ENCODE data around the gene REN.

Gene REN

GRCh38 chr1:204134103-204134502, 32.0 kb downstream of the REN start:
- FAIRE-seq (no peak), DNase-seq (ENCODE audit: low spot score) (no peak)

- FAIRE-seq: no peak
- no peak for DNase-seq (ENCODE audit: low spot score)
Measured at GRCh38 chr1:204132718-204133117, 33.4 kb downstream of the REN start.

DNA sequence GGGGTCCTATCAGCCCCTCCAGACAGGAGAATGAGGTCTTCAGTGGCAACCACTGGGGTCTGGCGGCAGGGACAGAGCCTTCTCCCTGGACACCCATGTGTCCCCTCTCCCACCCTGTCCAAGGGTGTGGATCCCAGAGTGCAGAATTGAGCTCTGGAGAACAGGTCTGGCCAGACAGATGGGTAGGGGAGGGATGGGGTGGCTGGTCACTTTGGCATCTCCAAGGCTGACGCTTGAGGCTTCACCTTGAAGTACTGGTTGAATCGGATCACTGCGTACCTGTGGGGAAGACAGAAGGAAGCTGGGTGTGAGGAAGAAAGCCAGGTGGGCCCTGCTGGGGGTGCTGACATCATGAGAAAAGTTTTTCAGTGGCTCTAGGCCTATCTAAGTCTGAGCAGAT, 34.2 kb downstream of the REN start:
- DNase-seq (ENCODE audit: low spot score): no peak
- FAIRE-seq: no peak

DNA sequence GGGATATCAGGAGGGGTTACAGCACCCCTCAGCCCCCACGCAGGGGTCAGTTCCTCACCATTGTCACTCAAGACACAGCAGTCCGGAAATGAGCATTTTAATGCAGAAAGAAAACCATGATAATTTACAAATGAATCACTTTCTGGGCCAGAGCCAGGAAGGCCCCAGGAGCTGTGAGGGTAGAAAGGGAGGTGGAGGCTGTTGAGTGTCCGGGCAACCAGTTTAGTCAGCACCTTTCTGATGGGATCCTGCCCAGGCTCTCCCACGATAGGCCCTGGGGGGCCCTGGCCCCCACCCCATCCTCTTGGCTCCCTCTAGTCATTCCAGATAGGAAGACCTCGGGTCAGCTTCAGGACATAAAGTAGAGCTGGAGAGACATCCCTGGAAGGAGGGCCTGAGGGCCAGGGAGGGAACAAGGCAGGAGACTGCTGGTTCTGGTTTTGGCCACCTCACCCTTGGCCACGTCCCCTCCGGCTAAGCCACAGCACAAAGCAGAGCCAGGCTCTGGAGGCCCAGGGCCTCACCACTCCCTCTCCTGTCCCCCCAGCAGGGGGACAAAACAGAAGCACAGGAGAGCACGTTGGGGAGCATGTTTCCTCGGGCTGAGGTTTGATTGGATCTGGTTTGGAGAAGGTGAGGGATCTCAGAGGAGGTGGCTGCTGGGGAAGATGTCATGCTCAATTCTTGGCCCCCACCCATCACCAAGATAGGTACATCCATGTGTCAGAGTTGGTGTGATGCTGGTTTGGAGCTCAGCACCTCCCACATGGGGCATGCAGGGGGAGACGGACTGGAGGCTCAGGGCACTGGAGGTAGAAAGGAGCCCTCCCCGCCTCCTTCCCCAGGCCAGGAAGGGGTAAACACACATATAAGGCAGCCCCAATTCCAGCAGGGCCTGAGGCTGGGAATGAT, 34.9 kb downstream of the REN start:
- no peak for FAIRE-seq

DNA sequence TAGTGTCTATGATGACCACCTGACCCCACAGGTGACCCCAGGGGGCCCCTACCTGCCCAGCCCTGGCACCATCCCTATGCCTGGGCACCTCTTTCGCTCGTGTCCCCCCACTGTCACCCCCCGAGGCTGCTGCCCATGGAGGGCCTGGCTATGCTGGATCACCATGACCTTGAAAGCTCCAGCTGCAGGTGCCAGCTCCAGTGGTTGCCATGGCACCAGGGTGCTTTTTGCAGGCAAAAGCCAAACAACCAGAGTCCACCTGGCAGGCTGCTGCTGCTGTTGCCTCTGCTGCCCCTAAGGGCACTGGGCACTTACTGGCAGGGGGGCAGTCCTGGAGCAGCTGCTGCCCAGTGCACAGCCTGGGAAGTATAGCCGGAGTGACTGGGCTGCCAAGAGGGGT, 36.0 kb downstream of the REN start:
- DNase-seq (ENCODE audit: low spot score) (peak; percentile 20), FAIRE-seq (no peak)

More for the DNA sequence above, 34.9 kb downstream of the REN start:
- DNase-seq (ENCODE audit: low spot score): peak; percentile 80

DNA sequence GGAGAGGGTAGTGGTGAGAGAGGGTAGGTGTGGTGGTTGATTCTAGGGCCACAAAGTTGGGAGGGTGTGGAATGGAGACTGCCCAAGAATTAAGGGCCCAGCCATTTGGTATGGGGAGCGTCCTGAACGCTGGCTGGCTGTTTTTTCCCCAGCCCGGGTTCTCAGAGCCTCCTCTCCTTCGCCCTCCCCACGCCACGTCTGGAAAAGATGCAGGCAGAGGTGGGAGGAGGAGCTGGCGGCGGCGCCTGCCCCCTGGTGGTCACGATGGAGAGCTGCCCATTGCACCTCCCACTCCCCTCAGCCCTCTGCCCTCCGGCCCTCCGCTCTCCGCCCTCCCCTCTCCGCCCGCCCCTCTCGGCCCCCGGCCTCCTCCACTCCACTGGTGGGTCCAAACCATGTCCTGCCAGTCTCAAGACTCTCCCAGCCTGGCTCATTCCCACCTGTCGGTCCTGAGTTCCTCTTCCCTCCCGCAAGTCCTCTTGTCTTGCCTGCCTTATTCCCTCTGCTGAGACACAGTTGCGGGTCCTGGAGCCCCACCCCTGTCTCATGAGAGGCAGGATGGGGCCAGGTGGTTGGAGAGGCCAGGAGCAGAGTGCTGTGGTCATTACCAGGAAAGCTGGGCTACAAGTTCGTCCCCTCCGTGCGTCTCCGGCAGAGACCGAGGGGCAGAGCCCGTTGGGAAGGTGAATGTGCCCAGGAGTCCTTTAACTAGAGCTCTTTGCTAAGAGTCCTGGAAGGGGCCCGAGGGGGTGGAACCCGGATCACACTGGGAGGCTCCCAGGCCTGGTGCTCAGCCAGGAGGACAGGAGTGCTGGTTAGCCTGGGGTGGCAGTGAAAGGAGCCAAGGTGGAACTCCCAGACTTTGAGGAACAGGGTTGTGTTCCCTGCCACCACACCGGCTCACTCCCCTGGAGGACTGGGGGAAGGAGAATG, 36.9 kb downstream of the REN start:
- FAIRE-seq (no peak), DNase-seq (ENCODE audit: low spot score) (peak; percentile 89)

GRCh38 chr1:204128464-204128963, 37.6 kb downstream of the REN start:
- no peak for DNase-seq (ENCODE audit: low spot score)
- FAIRE-seq: peak; percentile 76

DNA sequence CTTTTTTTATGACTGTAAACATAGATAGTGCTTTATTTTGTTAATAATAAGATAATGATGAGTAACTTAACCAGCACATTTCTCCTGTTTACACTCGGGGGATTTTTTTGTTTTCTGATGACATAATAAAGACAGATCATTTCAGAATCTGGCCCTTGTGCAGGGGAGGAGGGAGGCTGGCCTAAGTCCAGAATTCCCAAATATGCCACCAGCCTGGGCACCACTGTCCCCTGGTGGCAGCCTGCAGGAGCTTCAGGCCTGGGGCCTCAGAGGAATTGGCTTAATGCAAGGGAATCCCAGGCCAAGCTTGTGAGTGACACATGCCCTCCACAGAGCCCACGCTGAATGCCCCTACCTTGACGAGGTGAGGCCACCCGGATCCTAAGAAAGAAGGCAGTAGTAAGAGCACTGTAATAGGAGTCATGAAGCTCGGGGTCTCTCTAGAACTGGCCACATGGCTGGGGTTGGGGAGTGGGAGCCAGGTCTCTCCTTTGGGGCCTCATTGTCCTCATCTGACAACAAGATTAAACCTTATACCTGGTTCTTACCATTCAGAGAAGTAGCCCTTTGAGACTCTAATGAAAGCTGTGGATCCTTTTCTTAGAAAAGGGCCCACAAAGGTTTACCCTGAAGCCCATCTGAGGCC, 38.4 kb downstream of the REN start:
- FAIRE-seq: no peak
- peak; percentile 83 for DNase-seq (ENCODE audit: low spot score)

GRCh38 chr1:204126956-204127355, 39.2 kb downstream of the REN start:
- DNase-seq (ENCODE audit: low spot score): no peak
- FAIRE-seq: no peak

- DNase-seq (ENCODE audit: low spot score) (no peak), FAIRE-seq (no peak)
Measured at GRCh38 chr1:204126386-204126785, 39.8 kb downstream of the REN start.

DNA sequence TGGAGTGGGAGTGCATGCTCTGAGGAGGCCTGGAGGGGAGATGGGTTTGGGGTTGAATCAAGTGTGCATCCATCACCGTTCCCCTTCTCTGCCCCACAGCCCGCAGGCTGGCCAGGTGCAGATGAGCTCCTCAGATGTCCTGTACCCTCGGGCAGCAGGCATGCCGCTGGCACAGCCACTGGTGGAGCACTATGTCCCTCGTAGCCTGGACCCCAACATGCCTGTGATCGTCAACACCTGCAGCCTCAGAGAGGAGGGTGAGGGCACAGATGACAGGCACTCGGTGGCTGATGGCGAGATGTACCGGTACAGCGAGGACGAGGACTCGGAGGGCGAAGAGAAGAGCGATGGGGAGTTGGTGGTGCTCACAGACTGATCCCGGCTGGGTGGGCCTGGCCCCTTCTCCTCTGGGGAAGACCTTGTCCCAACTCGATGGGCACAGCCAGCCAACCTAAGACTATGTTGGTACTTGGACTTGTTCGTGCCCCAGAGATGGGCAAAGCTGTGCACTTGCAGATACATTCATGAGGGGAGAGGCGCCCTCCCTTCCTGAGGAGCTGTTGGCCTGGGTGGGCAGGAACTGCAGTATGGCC, 40.3 kb downstream of the REN start:
- DNase-seq (ENCODE audit: low spot score) (no peak), FAIRE-seq (no peak)

DNA sequence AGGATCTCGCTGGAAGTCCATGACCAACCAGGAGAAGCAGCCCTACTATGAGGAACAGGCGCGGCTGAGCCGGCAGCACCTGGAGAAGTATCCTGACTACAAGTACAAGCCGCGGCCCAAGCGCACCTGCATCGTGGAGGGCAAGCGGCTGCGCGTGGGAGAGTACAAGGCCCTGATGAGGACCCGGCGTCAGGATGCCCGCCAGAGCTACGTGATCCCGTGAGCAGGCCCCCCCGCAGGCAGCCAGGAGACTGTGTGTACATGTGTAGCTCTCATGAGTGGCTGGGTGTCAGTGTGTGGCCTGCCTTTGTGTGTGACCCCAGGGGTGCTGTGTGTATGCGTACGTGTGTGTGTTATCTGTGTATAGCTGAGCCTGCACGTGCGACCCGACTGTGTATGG, 41.5 kb downstream of the REN start:
- DNase-seq (ENCODE audit: low spot score): no peak
- no peak for FAIRE-seq

GRCh38 chr1:204123376-204123775, 42.8 kb downstream of the REN start:
- no peak for FAIRE-seq
- DNase-seq (ENCODE audit: low spot score): no peak

DNA sequence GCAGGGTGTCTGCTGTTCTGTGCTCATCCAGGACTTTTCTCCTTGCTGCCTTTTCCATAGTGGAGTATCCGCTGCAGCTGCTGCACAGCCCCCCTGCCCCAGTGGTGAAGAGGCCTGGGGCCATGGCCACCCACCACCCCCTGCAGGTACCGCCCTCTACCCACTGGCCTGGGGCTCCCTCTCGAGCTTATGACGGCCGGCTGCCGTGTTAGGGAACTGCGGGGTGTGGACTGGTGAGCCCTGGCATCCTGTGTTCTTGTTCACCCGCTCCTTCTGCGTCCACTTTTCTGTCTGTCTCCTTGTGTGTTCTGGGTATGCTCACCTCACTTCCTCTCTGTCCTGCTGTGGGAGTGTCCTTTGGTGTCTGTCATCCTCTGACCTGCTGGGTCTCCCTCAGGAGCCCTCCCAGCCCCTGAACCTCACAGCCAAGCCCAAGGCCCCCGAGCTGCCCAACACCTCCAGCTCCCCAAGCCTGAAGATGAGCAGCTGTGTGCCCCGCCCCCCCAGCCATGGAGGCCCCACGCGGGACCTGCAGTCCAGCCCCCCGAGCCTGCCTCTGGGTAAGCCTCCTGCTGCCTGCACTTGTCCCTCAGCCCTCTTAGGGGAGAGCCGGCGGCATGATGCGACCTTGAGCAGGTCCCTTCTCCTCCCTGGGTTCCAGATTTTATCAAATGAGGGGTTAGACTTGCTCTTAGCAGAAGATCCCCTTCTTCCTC, 44.1 kb downstream of the REN start:
- DNase-seq (ENCODE audit: low spot score): no peak
- FAIRE-seq: no peak

DNA sequence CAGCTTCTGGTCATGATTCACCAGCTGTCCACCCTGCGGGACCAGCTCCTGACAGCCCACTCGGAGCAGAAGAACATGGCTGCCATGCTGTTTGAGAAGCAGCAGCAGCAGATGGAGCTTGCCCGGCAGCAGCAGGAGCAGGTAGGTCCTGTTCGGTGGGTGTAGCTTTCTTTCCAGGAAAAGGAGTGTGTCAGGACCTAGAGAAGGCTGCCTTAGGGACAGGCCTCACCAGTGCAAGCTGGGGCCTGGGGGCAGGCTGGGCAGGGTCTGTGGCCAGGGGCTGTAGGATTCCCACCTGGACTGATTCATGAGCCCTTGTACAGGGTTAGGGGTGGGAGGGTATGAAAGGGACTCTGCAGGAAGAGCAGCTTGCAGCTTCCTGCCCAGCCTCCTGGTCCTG, 49.6 kb downstream of the REN start:
- DNase-seq (ENCODE audit: low spot score): no peak
- FAIRE-seq: no peak

DNA sequence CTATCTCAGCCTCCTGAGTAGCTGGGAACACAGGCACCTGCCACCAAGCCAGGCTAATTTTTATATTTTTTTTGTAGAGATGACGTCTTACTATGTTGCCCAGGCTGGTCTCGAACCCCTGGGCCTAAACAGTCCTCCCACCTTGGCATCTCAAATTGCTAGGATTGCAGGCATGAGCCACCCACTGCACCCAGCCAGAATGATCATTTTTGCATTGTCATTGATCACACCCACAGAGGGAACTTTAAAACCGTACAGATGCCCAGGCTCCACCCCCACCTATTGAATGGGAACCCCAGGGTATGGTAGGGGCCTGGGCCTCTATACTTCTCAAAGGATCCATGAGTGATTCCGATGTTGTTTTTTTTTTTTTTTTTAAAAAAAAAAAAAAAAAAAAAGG, 51.0 kb downstream of the REN start:
- no peak for DNase-seq (ENCODE audit: low spot score)

DNA sequence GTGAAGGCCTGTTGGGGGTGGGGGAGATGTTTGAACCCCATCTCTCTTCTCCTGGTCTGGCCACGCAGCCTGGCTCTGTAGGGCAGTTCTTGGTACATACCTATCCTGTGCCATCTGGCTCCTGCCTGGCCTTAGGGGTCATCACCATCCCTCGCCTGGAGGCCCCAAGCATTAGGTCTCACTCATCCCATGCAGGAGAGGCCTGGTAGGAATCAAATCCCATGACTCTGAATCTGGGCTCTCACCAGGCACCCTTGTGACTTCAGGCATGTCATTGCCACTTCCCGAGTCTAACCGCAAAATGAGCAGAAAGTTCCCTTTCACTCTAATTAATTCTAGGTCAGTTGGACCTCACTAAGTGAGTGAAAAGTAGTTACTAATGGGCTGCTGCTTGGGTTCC, 51.5 kb downstream of the REN start:
- FAIRE-seq (no peak), DNase-seq (ENCODE audit: low spot score) (no peak)

More for the DNA sequence above, 51.0 kb downstream of the REN start:
- no peak for FAIRE-seq

DNA sequence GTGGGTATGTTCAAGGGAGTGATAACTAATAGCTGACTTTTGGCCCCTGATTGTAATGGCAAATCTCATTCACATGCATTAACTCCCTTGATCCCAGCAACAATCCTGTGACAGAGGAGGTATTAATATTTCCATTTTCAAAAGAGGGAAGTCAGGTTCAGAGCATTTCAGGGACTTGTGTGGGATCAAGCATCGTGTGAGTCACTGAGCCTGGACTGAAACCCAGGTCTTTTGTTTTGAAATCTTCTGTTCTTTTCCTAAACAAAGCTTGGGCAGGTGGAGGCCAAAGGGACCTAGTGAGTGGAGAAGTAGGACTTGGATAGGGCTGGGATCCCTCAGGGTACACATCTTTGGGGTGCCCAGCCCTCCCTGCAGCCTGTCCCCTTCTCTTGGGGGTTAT, 52.2 kb downstream of the REN start:
- FAIRE-seq (no peak), DNase-seq (ENCODE audit: low spot score) (no peak)

- FAIRE-seq (no peak), DNase-seq (ENCODE audit: low spot score) (no peak)
Measured at GRCh38 chr1:204112876-204113730, 53.0 kb downstream of the REN start.
